PFSK-1 (cell line): ENCODE measurements around the gene PEX26.

Experiments
- FOXP2 ChIP-seq: optimal IDR thresholded peaks from 2 replicates; pipeline ENCODE3; 2011; ENCODE audit warnings: borderline replicate concordance, control low read depth, inconsistent platforms; ENCODE audit not compliant: insufficient read depth; ENCODE audit errors: extremely low read length, extremely low read depth
- POLR2AphosphoS5 ChIP-seq: IDR thresholded peaks from 2 replicates; pipeline ENCODE4 v1.6.1; 2012; ENCODE audit warnings: low read depth, mild to moderate bottlenecking, control low read depth, low read length, moderate library complexity
- REST ChIP-seq, 2 experiments: IDR thresholded peaks; 2 replicates each; pipeline versions ENCODE4 v1.6.1 to v1.8.0; 2011 to 2012; ENCODE audit warnings: low read depth in 2 of 2, low read length in 2 of 2, control low read depth in 1 of 2, inconsistent platforms in 1 of 2, mild to moderate bottlenecking in 1 of 2, moderate library complexity in 1 of 2; ENCODE audit not compliant: insufficient read depth in 1 of 2
- TAF1 ChIP-seq: IDR thresholded peaks from 2 replicates; pipeline ENCODE4 v1.6.1; 2012; ENCODE audit warnings: low read length, control low read depth, borderline replicate concordance; ENCODE audit not compliant: insufficient read depth

GRCh38 chr22:18048041-18048440, 29.7 kb upstream of the PEX26 start:
- TF ChIP-seq POLR2AphosphoS5 (no peak), REST (IDR thresholded peaks at IDR 0.05; ENCODE audit: insufficient read depth in 1 of 2, low read depth in 2 of 2, low read length in 2 of 2) (no peak), FOXP2 (no peak), TAF1 (no peak)
